ENCODE results near the gene SLC5A6. TPM values are rescaled to one million over a fixed set of nuclear protein-coding genes. Genes with fewer than 3 reads are reported as not detected.
"Not testable (repeated sequence)": the region's sequence is repeated elsewhere in the genome, so short reads cannot be mapped to it uniquely, and the experiment has no call there.

SLC5A6 gene
- total and polyA plus RNA-seq, 2 experiments from 2014 or later, result 28.4 to 40.8 TPM

GRCh38 chr2:27184115-27184514 is 28.0 kb downstream of the SLC5A6 start:
- Histone ChIP-seq H3K36me3 (no peaks in the 10 kb centered on the region), H3K27me3 (no peaks in the 10 kb centered on the region), H3K4me1 (ENCODE audit: low read depth) (peaks cover 18% of the 10 kb centered on the region), H3K27ac (peak overlapping the region; percentile 14), H3K4me3 (no peak overlapping the region), H3K9me3 (ENCODE audit: low read depth) (no peaks in the 10 kb centered on the region)
- TF ChIP-seq CTCF (IDR thresholded peaks at IDR 0.05; ENCODE audit: low read depth, low read length), result no peak
- peak; percentile 58 to 78 for DNase-seq (ENCODE audit: low read depth in 1 of 2, low spot score in 1 of 2)

- H3K9me3 ChIP-seq (ENCODE audit: low read depth), result no peaks in the 10 kb centered on the region
- peak in 1 of 2 donors; percentile 25 for DNase-seq (ENCODE audit: low read depth in 1 of 2, low spot score in 1 of 2)
- H3K36me3 ChIP-seq, result no peaks in the 10 kb centered on the region
- no peak overlapping the region for H3K27ac ChIP-seq
- no peak overlapping the region for H3K4me3 ChIP-seq
- TF ChIP-seq CTCF (IDR thresholded peaks at IDR 0.05; ENCODE audit: low read depth, low read length), result no peak
- H3K4me1 ChIP-seq (ENCODE audit: low read depth), result peaks cover 18% of the 10 kb centered on the region
- no peaks in the 10 kb centered on the region for H3K27me3 ChIP-seq
Observed at GRCh38 chr2:27182346-27182745, 29.7 kb downstream of the SLC5A6 start.

DNA sequence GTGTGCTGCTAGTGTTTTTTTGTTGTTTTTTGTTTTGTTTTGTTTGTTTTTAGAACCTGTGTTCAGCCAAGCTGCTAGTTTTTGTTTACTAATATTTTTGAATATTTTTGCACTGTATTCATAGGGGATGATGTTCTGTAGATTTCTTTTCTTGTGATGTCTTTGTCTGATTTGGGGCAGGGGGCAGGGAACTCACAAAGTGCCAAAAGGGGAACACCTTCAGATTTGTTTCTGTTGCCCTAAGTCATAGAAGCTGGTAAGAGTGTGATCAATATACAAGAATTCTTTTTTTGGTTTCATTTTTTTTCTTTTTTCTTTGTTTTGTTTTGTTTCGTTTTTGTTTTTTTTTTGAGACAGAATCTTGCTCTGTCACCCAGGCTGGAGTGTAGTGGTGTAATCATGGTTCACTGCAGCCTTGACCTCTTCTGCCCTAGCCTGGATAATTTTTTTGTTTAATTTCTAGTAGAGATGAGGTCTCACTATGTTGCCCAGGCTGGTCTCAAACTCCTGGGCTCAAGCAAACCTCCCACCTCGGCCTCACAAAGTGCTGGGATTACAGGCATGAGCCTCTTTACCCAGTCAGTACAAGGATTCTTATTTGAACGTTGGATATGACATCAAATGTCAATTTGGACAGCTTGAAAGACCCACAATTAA is 32.6 kb downstream of the SLC5A6 start:
- Histone ChIP-seq H3K4me1 (ENCODE audit: low read depth) (peaks cover 5% of the 10 kb centered on the region), H3K36me3 (no peaks in the 10 kb centered on the region), H3K27ac (no peak overlapping the region), H3K4me3 (no peak overlapping the region), H3K9me3 (ENCODE audit: low read depth) (no peaks in the 10 kb centered on the region), H3K27me3 (no peaks in the 10 kb centered on the region)
- DNase-seq (ENCODE audit: low read depth in 1 of 2, low spot score in 1 of 2), result no peak
- TF ChIP-seq CTCF (IDR thresholded peaks at IDR 0.05; ENCODE audit: low read depth, low read length), result no peak

DNA sequence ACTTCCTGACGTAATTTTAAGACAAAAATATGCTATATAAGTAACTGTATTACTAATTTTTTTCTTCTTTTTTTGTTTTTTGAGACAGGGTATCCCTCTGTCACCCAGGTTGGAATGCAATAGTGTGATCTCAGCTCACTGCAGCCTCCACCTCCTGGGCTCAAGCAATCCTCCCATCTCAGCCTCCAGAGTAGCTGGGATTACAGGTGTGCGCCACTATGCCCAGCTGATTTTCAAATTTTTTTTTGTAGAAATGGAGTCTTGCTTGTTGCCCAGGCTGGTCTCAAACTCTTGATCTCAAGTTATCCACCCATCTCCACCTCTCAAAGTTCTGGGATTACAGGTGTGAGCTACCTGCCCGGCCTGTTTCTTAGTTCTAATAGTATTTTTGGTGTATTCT is 33.6 kb downstream of the SLC5A6 start:
- Histone ChIP-seq H3K4me3 (no peak overlapping the region), H3K9me3 (ENCODE audit: low read depth) (no peaks in the 10 kb centered on the region), H3K27ac (no peak overlapping the region), H3K36me3 (no peaks in the 10 kb centered on the region), H3K4me1 (ENCODE audit: low read depth) (no peaks in the 10 kb centered on the region), H3K27me3 (peaks cover 3% of the 10 kb centered on the region)
- no peak for TF ChIP-seq CTCF (IDR thresholded peaks at IDR 0.05; ENCODE audit: low read depth, low read length)
- no peak for DNase-seq (ENCODE audit: low read depth in 1 of 2, low spot score in 1 of 2)

- H3K27me3 ChIP-seq, result peaks cover 9% of the 10 kb centered on the region
- TF ChIP-seq CTCF (IDR thresholded peaks at IDR 0.05; ENCODE audit: low read depth, low read length), result no peak
- no peak for DNase-seq (ENCODE audit: low read depth in 1 of 2, low spot score in 1 of 2)
- H3K9me3 ChIP-seq (ENCODE audit: low read depth), result no peaks in the 10 kb centered on the region
- H3K27ac ChIP-seq, result no peak overlapping the region
- H3K36me3 ChIP-seq, result no peaks in the 10 kb centered on the region
- H3K4me1 ChIP-seq (ENCODE audit: low read depth), result no peaks in the 10 kb centered on the region
- no peak overlapping the region for H3K4me3 ChIP-seq
Observed at GRCh38 chr2:27177441-27178351, 34.4 kb downstream of the SLC5A6 start.

DNA sequence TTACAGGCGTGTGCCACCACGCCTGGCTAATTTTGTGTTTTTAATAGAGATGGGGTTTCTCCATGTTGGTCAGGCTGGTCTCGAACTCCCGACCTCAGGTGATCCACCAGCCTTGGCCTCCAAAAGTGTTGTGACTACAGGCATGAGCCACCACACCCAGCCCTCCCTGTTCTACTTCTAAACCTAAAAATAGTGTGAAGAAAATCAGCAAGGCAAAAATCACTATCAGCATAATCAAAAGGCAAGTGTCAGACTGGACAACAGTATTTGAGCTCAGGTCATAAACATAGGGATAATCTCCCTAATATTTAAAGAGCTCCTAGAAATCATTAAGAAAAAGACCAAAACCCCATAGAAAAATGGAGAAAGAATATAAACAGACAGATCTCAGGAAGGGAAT is 36.3 kb downstream of the SLC5A6 start:
- not testable (repeated sequence) for H3K9me3 ChIP-seq (ENCODE audit: low read depth); H3K27ac ChIP-seq; H3K4me3 ChIP-seq; H3K36me3 ChIP-seq; DNase-seq (ENCODE audit: low read depth in 1 of 2, low spot score in 1 of 2); H3K4me1 ChIP-seq (ENCODE audit: low read depth)
- H3K27me3 ChIP-seq, result peaks cover 17% of the 10 kb centered on the region
